Muscle of arm (tissue), 12 donors: ENCODE measurements around the gene DFFA. TPM values are rescaled to one million over a fixed set of nuclear protein-coding genes. Genes with fewer than 3 reads are reported as not detected.
"Not testable (repeated sequence)": the region's sequence is repeated elsewhere in the genome, so short reads cannot be mapped to it uniquely, and the experiment has no call there.

Source experiments
- DNase-seq: peaks from one replicate; pipeline ENCODE4 v3.0.0-alpha.2; 2013
- polyA plus RNA-seq, 12 donors: library from polyadenylated mRNA; unstranded; fragments of 120-200 nt; gene quantifications; one replicate each; pipeline ENCODE4 v1.2.1, GENCODE V29; 2013; ENCODE audit not compliant: insufficient read length in 12 of 12

DFFA gene
- polyA plus RNA-seq, 12 donors: 14.4 to 35.7 (median 19.8) TPM; not detected in 1

GRCh38 chr1:10507111-10507879 is 35.0 kb upstream of the DFFA start:
- peak; percentile 31 for DNase-seq

- DNase-seq: no peak
Observed at GRCh38 chr1:10506677-10507047, 34.3 kb upstream of the DFFA start.

- DNase-seq: not testable (repeated sequence)
Observed at GRCh38 chr1:10506046-10506676, 33.8 kb upstream of the DFFA start.

- no peak for DNase-seq
Observed at GRCh38 chr1:10504249-10504648, 31.9 kb upstream of the DFFA start.

GRCh38 chr1:10502206-10502605 is 29.9 kb upstream of the DFFA start:
- DNase-seq: no peak

- no peak for DNase-seq
Observed at GRCh38 chr1:10498231-10498630, 25.9 kb upstream of the DFFA start.

- DNase-seq: no peak
Observed at GRCh38 chr1:10497109-10497508, 24.8 kb upstream of the DFFA start.

GRCh38 chr1:10495952-10496351 is 23.6 kb upstream of the DFFA start:
- no peak for DNase-seq

GRCh38 chr1:10495475-10495817 is 23.1 kb upstream of the DFFA start:
- no peak for DNase-seq

GRCh38 chr1:10494754-10495474 is 22.6 kb upstream of the DFFA start:
- DNase-seq: peak; percentile 69

GRCh38 chr1:10494418-10494753 is 22.1 kb upstream of the DFFA start:
- DNase-seq: no peak

- DNase-seq: no peak
Observed at GRCh38 chr1:10490286-10490970, 18.1 kb upstream of the DFFA start.

- DNase-seq: no peak
Observed at GRCh38 chr1:10489291-10490055, 17.1 kb upstream of the DFFA start.

GRCh38 chr1:10484521-10484920 is 12.2 kb upstream of the DFFA start:
- no peak for DNase-seq

- DNase-seq: no peak
Observed at GRCh38 chr1:10480614-10481013, 8.3 kb upstream of the DFFA start.

GRCh38 chr1:10479296-10479695 is 7.0 kb upstream of the DFFA start:
- no peak for DNase-seq

- no peak for DNase-seq
Observed at GRCh38 chr1:10475510-10475909, 3.2 kb upstream of the DFFA start.

- DNase-seq: peak; percentile 86
Observed at GRCh38 chr1:10474613-10475507, 2.5 kb upstream of the DFFA start, which contains the start of gene PEX14. Gene PEX14, plus strand, starts transcription at chr1:10474950. Its CDS starts 17 bp downstream, at chr1:10474967.

GRCh38 chr1:10474309-10474612 is 1.9 kb upstream of the DFFA start:
- DNase-seq: not testable (repeated sequence)

- no peak for DNase-seq
Observed at GRCh38 chr1:10473145-10473765, 926 bp upstream of the DFFA start.
